Astrocyte (in vitro differentiated cells and primary cell): ENCODE results near the gene STK35. TPM values are rescaled to one million over a fixed set of nuclear protein-coding genes. Genes with fewer than 3 reads are reported as not detected.

Experiments used
- DNase-seq: peaks from one replicate; pipeline ENCODE4 v3.0.0-alpha.2; 2010; ENCODE audit warnings: low read depth
- FAIRE-seq: peaks from 2 replicates; lab custom pipeline; 2011; peaks lifted over from hg19 to GRCh38; lab: Jason Lieb, UNC
- H2AFZ ChIP-seq: 2 replicates; pipeline ENCODE4 v1.6.0; 2012; ENCODE audit warnings: low read depth, low read length, inconsistent platforms
- H3K27ac ChIP-seq: 2 replicates; pipeline ENCODE4 v1.5.1; 2011; ENCODE audit warnings: low read depth, low read length, inconsistent platforms
- H3K27me3 ChIP-seq: 2 replicates; pipeline ENCODE4 v1.6.0; 2011; ENCODE audit warnings: low read length, inconsistent platforms; ENCODE audit not compliant: insufficient read depth
- H3K36me3 ChIP-seq: 2 replicates; pipeline ENCODE4 v1.5.1; 2011; ENCODE audit warnings: low read length, inconsistent platforms; ENCODE audit not compliant: insufficient read depth
- H3K4me1 ChIP-seq: 2 replicates; pipeline ENCODE4 v1.5.1; 2011; ENCODE audit warnings: low read length, inconsistent platforms; ENCODE audit not compliant: insufficient read depth
- H3K4me2 ChIP-seq: 2 replicates; pipeline ENCODE4 v1.6.0; 2012; ENCODE audit warnings: low read length, inconsistent platforms
- H3K4me3 ChIP-seq: 2 replicates; pipeline ENCODE4 v1.5.1; 2011; ENCODE audit warnings: low read depth, mild to moderate bottlenecking, low read length, inconsistent platforms; ENCODE audit not compliant: insufficient read depth
- H3K79me2 ChIP-seq: 2 replicates; pipeline ENCODE4 v1.6.0; 2012; ENCODE audit warnings: mild to moderate bottlenecking, low read length, inconsistent platforms; ENCODE audit not compliant: insufficient read depth
- H3K9ac ChIP-seq: 2 replicates; pipeline ENCODE4 v1.6.0; 2012; ENCODE audit warnings: mild to moderate bottlenecking, low read length, inconsistent platforms
- H3K9me3 ChIP-seq: 2 replicates; pipeline ENCODE4 v1.5.1; 2012; ENCODE audit warnings: low read depth, mild to moderate bottlenecking, low read length, inconsistent platforms; ENCODE audit not compliant: insufficient read depth
- H4K20me1 ChIP-seq: 2 replicates; pipeline ENCODE4 v1.6.0; 2012; ENCODE audit warnings: low read length, inconsistent platforms; ENCODE audit not compliant: insufficient read depth
- H3K27ac Mint-ChIP-seq: one replicate; pipeline ENCODE4 v1.8.0; 2021; ENCODE audit warnings: mild to moderate bottlenecking, mixed read lengths; ENCODE audit not compliant: unreplicated experiment
- H3K27me3 Mint-ChIP-seq: one replicate; pipeline ENCODE4 v1.8.0; 2021; ENCODE audit warnings: low read depth, mixed read lengths; ENCODE audit not compliant: unreplicated experiment
- H3K36me3 Mint-ChIP-seq: one replicate; pipeline ENCODE4 v1.8.0; 2021; ENCODE audit warnings: low read depth, mixed read lengths; ENCODE audit not compliant: unreplicated experiment
- H3K4me1 Mint-ChIP-seq: one replicate; pipeline ENCODE4 v1.8.0; 2021; ENCODE audit warnings: low read depth, mixed read lengths; ENCODE audit not compliant: unreplicated experiment
- H3K4me3 Mint-ChIP-seq: one replicate; pipeline ENCODE4 v1.8.0; 2021; ENCODE audit warnings: mild to moderate bottlenecking, moderate library complexity, mixed read lengths; ENCODE audit not compliant: unreplicated experiment
- H3K9me3 Mint-ChIP-seq: one replicate; pipeline ENCODE4 v1.8.0; 2021; ENCODE audit warnings: mild to moderate bottlenecking, mixed read lengths; ENCODE audit not compliant: unreplicated experiment
- CTCF ChIP-seq: IDR thresholded peaks from 2 replicates; pipeline ENCODE4 v1.5.1; 2011; ENCODE audit warnings: low read depth, mild to moderate bottlenecking, inconsistent platforms, low read length, moderate library complexity; ENCODE audit not compliant: insufficient read depth
- EZH2 ChIP-seq: IDR thresholded peaks from 2 replicates; pipeline ENCODE4 v1.6.1; 2012; ENCODE audit warnings: mild to moderate bottlenecking, low read length, inconsistent platforms; ENCODE audit not compliant: insufficient read depth
- total RNA-seq: library from RNA; stranded (reverse); gene quantifications from 2 replicates; pipeline ENCODE4 v1.2.1, GENCODE V29; 2021

The STK35 gene
- total RNA-seq, 1 donor from 2014 or later = 18.6 TPM

GRCh38 chr20:2127238-2127637 lies 25.6 kb downstream of the STK35 start:
- no peak overlapping the region for H3K4me3 Mint-ChIP-seq
- H3K9me3 Mint-ChIP-seq = no peaks in the 10 kb centered on the region
- H3K27me3 Mint-ChIP-seq = no peaks in the 10 kb centered on the region
- H2AFZ ChIP-seq = no peak overlapping the region
- H3K4me1 ChIP-seq = peaks cover 19% of the 10 kb centered on the region
- H3K27ac Mint-ChIP-seq = no peak overlapping the region
- no peak for DNase-seq
- H3K36me3 Mint-ChIP-seq = peaks cover 14% of the 10 kb centered on the region
- no peak for FAIRE-seq
- no peaks in the 10 kb centered on the region for H3K36me3 ChIP-seq
- no peaks in the 10 kb centered on the region for H3K27me3 ChIP-seq
- H3K4me1 Mint-ChIP-seq = peaks cover 30% of the 10 kb centered on the region
- H3K9ac ChIP-seq = no peak overlapping the region
- peaks cover 82% of the 10 kb centered on the region for H4K20me1 ChIP-seq
- no peak overlapping the region for H3K4me3 ChIP-seq
- no peak overlapping the region for H3K4me2 ChIP-seq
- TF ChIP-seq CTCF (no peak), EZH2 (no peak)
- no peaks in the 10 kb centered on the region for H3K9me3 ChIP-seq
- H3K27ac ChIP-seq = no peak overlapping the region
- peaks cover 94% of the 10 kb centered on the region for H3K79me2 ChIP-seq

GRCh38 chr20:2128542-2128941 lies 26.9 kb downstream of the STK35 start:
- peaks cover 94% of the 10 kb centered on the region for H3K79me2 ChIP-seq
- DNase-seq (no peak), FAIRE-seq (no peak)
- no peak overlapping the region for H3K4me2 ChIP-seq
- H4K20me1 ChIP-seq = peaks cover 85% of the 10 kb centered on the region
- H3K9me3 Mint-ChIP-seq = no peaks in the 10 kb centered on the region
- no peak overlapping the region for H3K27ac Mint-ChIP-seq
- no peaks in the 10 kb centered on the region for H3K9me3 ChIP-seq
- no peak overlapping the region for H2AFZ ChIP-seq
- no peak overlapping the region for H3K4me3 Mint-ChIP-seq
- no peak overlapping the region for H3K9ac ChIP-seq
- TF ChIP-seq EZH2 (no peak), CTCF (no peak)
- H3K27me3 Mint-ChIP-seq = no peaks in the 10 kb centered on the region
- no peak overlapping the region for H3K27ac ChIP-seq
- no peaks in the 10 kb centered on the region for H3K36me3 ChIP-seq
- no peaks in the 10 kb centered on the region for H3K27me3 ChIP-seq
- H3K4me3 ChIP-seq = no peak overlapping the region
- H3K36me3 Mint-ChIP-seq = peaks cover 14% of the 10 kb centered on the region
- H3K4me1 ChIP-seq = peaks cover 32% of the 10 kb centered on the region
- H3K4me1 Mint-ChIP-seq = peaks cover 36% of the 10 kb centered on the region

- Histone ChIP-seq H3K4me3 (no peak overlapping the region), H2AFZ (no peak overlapping the region), H3K36me3 (no peaks in the 10 kb centered on the region), H3K9ac (peak overlapping the region; percentile 4), H3K79me2 (peaks cover 92% of the 10 kb centered on the region), H3K27ac (peak overlapping the region; percentile 69), H3K9me3 (no peaks in the 10 kb centered on the region), H4K20me1 (peaks cover 83% of the 10 kb centered on the region), H3K4me1 (peaks cover 37% of the 10 kb centered on the region), H3K27me3 (no peaks in the 10 kb centered on the region), H3K4me2 (peak overlapping the region; percentile 32)
- H3K4me3 Mint-ChIP-seq = no peak overlapping the region
- H3K27me3 Mint-ChIP-seq = no peaks in the 10 kb centered on the region
- peaks cover 11% of the 10 kb centered on the region for H3K36me3 Mint-ChIP-seq
- H3K27ac Mint-ChIP-seq = no peak overlapping the region
- no peak for TF ChIP-seq EZH2
- no peak for TF ChIP-seq CTCF
- no peaks in the 10 kb centered on the region for H3K9me3 Mint-ChIP-seq
- no peak for FAIRE-seq
- peak; percentile 74 for DNase-seq
- peaks cover 44% of the 10 kb centered on the region for H3K4me1 Mint-ChIP-seq
Observed at GRCh38 chr20:2130062-2130591, 28.5 kb downstream of the STK35 start.
